ENCODE measurements around the gene CLEC4M.

Gene CLEC4M, protein sequence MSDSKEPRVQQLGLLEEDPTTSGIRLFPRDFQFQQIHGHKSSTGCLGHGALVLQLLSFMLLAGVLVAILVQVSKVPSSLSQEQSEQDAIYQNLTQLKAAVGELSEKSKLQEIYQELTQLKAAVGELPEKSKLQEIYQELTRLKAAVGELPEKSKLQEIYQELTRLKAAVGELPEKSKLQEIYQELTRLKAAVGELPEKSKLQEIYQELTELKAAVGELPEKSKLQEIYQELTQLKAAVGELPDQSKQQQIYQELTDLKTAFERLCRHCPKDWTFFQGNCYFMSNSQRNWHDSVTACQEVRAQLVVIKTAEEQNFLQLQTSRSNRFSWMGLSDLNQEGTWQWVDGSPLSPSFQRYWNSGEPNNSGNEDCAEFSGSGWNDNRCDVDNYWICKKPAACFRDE

DNA sequence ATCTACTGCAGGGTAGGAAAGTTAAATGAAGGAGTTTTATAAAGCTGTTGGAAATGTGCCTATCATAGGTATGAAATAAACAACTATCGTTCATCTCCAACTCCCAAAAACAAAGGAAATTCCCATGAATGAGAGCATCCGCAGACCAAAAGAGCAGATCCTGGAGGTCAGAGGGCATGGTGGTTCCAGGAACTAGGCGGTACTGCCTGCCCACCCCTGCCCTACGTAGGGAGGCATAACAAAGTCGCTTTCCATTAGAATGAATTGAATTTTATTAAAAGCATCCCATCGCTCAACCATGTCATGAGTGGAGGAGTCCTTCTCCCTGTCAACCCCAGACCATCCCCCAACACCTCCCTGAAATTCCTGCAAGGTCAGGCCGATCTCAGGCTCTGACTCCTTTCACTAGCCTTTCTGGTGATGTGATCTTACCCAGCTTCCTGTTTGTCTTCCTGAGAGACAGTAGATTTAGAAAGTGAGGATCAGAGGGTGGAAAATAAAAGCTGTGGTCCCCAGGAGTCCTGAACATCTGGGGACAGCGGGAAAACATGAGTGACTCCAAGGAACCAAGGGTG is at the start of gene CLEC4M:
CLEC4M (plus strand) TSS at position 525 of the 575 bp plus-strand sequence; CDS start at position 549, 24 bp downstream.
- in situ Hi-C loops (cut with MboI; ENCODE audit: low sequenced_read_pairs), result no loop called here
- Histone ChIP-seq H3K4me3 (no peak within 1 kb of the TSS), H3K36me3 (replicated peaks) (no peaks in the 10 kb centered on the region), H3K9me3 (0 out of 2 replicates have a peak, but pooled peaks cover 4% of the 10 kb centered on the region), H3K27me3 (ENCODE audit: low read depth) (peaks cover 3% of the 10 kb centered on the region; the same call in 1 of the 2 replicates), H3K4me1 (no peaks in the 10 kb centered on the region)
- no peak for DNase-seq (ENCODE audit: low spot score in 2 of 2)

DNA sequence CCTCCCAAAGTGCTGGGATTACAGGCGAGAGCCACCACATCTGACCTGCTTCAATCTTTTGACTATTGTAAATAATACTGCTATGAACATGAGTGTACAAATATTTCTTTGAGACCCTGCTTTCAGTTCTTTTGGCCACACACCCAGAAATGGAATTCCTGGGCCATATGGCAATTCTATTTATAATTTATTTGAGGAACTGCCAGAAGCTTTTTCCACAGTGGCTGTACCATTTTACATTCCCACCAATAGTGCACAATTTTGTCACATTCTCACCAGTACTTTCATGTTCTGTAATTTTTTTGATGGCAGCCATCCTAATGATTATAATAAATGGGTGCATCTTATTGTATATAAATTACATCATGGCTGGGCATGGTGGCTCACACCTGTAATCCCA is 47.4 kb upstream of the CLEC4M start:
- in situ Hi-C loops (cut with MboI; ENCODE audit: low sequenced_read_pairs), result no loop called here
- DNase-seq (ENCODE audit: low spot score in 2 of 2), result no peak
- no peaks in the 10 kb centered on the region for H3K9me3 ChIP-seq
- H3K36me3 ChIP-seq (replicated peaks), result no peaks in the 10 kb centered on the region
- H3K4me3 ChIP-seq, result no peak overlapping the region
- H3K27me3 ChIP-seq (ENCODE audit: low read depth), result no peaks in the 10 kb centered on the region
- H3K4me1 ChIP-seq, result no peaks in the 10 kb centered on the region

DNA sequence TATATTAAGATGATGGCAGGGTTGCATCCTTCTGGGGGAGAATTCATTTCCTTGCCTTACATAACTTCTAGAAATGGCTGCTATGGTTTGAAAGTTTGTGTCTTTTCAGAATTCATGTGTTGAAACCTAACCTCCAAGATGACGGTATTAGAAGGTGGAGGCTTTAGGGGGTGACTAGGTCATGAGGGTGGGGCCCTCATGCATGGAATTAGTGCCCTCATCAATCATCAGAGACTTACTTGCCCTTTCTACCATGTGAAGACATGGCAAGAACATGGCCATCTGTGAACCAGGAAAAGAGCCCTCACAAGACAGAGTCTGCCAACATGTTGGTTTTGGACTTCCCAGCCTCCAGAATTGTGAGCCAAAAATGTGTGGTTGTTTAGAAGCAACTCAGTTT is 46.3 kb upstream of the CLEC4M start:
- no peaks in the 10 kb centered on the region for H3K27me3 ChIP-seq (ENCODE audit: low read depth)
- H3K4me1 ChIP-seq, result no peaks in the 10 kb centered on the region
- in situ Hi-C loops (cut with MboI; ENCODE audit: low sequenced_read_pairs), result no loop called here

DNA sequence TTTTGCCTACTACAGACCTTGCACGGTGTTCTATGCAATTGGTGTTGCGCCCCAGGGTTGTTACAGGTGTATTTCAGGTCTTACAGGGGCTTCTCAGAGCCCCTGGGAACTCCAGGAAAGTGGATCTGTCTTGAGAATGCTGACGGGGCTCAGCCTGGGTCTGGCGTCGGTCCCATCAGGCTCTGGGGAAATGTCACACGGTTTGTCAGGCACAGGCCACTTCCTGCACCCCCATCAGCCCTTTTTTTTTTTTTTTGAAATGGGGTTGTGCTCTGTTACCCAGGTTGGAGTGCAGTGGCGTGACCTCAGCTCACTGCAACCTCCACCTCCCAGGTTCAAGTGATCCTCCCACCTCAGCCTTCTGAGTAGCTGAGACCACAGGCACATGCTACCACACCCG is 44.4 kb upstream of the CLEC4M start:
- DNase-seq (ENCODE audit: low spot score in 2 of 2), result no peak
- no peak overlapping the region for H3K4me3 ChIP-seq
- H3K4me1 ChIP-seq, result no peaks in the 10 kb centered on the region
- no peaks in the 10 kb centered on the region for H3K36me3 ChIP-seq (replicated peaks)
- in situ Hi-C loops (cut with MboI; ENCODE audit: low sequenced_read_pairs), result no loop called here
- no peaks in the 10 kb centered on the region for H3K27me3 ChIP-seq (ENCODE audit: low read depth)
- H3K9me3 ChIP-seq, result no peaks in the 10 kb centered on the region

More for the DNA sequence above, 46.3 kb upstream of the CLEC4M start:
- H3K36me3 ChIP-seq (replicated peaks), result no peaks in the 10 kb centered on the region
- H3K9me3 ChIP-seq, result no peaks in the 10 kb centered on the region
- H3K4me3 ChIP-seq, result no peak overlapping the region
- no peak for DNase-seq (ENCODE audit: low spot score in 2 of 2)

DNA sequence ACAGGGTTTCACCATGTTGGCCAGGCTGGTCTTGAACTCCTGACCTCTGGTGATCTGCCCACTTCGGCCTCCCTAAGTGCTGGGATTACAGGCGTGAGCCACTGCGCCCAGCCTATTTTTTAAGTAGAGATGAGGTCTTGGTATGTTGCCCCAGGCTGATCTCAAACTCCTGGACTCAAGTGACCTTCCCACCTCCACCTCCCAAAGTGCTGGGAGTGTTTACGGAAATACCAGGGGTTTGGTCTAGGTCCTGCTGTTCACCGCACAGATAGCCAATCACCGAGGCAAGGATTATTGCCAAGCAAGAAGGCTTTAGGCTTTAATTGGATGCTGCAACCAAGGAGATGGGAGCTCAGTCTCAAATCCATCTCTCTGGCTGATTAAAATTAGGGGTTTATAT is 42.7 kb upstream of the CLEC4M start:
- H3K4me1 ChIP-seq, result no peaks in the 10 kb centered on the region
- no peaks in the 10 kb centered on the region for H3K36me3 ChIP-seq (replicated peaks)
- no peaks in the 10 kb centered on the region for H3K27me3 ChIP-seq (ENCODE audit: low read depth)
- no peaks in the 10 kb centered on the region for H3K9me3 ChIP-seq
- no peak overlapping the region for H3K4me3 ChIP-seq
- in situ Hi-C loops (cut with MboI; ENCODE audit: low sequenced_read_pairs), result no loop called here
- no peak for DNase-seq (ENCODE audit: low spot score in 2 of 2)

DNA sequence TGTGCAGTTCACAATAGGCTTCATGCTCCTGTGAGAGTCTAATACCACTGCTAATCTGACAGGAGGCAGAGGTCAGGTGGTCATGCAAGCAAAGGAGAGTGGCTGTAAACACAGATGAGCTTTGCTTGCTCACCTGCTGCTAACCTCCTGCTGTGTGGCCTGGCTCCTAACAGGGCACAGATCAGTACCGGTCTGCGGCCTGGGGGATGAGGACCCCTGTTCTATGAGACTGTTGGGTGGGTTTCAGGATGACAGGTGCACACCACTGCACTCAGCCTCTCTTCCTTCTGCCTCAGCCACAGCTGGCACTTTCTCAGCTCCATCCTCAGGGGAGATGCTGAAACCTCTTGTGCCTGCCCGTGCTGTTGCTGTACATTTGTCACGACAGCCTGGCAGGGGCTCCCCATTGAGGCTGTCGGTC is 40.8 kb upstream of the CLEC4M start:
- H3K4me3 ChIP-seq, result no peak overlapping the region
- no peaks in the 10 kb centered on the region for H3K36me3 ChIP-seq (replicated peaks)
- H3K9me3 ChIP-seq, result no peaks in the 10 kb centered on the region
- in situ Hi-C loops (cut with MboI; ENCODE audit: low sequenced_read_pairs), result no loop called here
- no peak for DNase-seq (ENCODE audit: low spot score in 2 of 2)
- no peaks in the 10 kb centered on the region for H3K27me3 ChIP-seq (ENCODE audit: low read depth)
- no peaks in the 10 kb centered on the region for H3K4me1 ChIP-seq

DNA sequence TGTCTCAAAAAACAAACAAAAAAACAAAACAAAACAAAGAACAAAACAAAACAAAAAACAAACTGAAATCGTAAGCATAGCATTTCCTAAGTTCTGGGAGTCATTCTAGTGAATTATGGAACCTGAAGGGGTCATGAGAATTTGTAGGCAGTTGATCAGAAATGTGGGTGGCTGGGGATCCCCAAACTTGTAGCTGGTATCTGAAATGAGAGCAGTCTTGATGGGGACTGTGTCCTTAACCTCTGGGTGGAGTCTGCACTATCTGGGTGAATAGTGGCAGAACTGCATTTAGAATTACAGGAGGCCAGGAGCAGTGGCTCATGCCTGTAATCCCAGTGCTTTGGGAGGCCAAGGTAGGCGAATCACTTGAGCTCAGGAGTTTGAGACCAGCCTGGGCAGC is 37.3 kb upstream of the CLEC4M start:
- Histone ChIP-seq H3K4me3 (no peak overlapping the region), H3K9me3 (no peaks in the 10 kb centered on the region), H3K4me1 (no peaks in the 10 kb centered on the region), H3K36me3 (replicated peaks) (no peaks in the 10 kb centered on the region), H3K27me3 (ENCODE audit: low read depth) (peaks cover 23% of the 10 kb centered on the region)
- no peak for DNase-seq (ENCODE audit: low spot score in 2 of 2)
- in situ Hi-C loops (cut with MboI; ENCODE audit: low sequenced_read_pairs), result no loop called here

DNA sequence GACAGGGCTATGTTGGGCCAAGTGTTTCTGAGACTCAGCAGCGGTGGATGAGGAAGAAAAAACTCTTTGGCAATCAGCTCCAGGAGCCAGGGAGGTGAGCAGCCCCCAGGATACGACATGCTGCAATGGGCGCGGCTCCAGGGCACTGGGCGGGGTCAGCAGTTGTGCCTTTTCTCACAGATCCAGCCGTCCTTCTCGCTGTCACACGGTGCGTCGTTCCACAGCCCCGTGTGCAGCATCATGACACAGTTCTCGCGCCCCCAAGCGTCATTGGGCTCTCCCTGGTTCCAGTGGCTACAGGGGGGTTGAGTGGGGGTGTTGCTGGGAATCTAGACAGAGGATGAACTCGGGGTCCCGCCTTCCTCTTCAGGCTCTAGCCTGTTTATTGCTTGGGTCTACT is 33.8 kb upstream of the CLEC4M start:
- Histone ChIP-seq H3K9me3 (no peaks in the 10 kb centered on the region), H3K27me3 (ENCODE audit: low read depth) (peaks cover 30% of the 10 kb centered on the region), H3K4me1 (no peaks in the 10 kb centered on the region), H3K4me3 (no peak overlapping the region), H3K36me3 (replicated peaks) (no peaks in the 10 kb centered on the region)
- in situ Hi-C loops (cut with MboI; ENCODE audit: low sequenced_read_pairs), result no loop called here
- DNase-seq (ENCODE audit: low spot score in 2 of 2), result peak in 1 of 2 experiments; percentile 19

DNA sequence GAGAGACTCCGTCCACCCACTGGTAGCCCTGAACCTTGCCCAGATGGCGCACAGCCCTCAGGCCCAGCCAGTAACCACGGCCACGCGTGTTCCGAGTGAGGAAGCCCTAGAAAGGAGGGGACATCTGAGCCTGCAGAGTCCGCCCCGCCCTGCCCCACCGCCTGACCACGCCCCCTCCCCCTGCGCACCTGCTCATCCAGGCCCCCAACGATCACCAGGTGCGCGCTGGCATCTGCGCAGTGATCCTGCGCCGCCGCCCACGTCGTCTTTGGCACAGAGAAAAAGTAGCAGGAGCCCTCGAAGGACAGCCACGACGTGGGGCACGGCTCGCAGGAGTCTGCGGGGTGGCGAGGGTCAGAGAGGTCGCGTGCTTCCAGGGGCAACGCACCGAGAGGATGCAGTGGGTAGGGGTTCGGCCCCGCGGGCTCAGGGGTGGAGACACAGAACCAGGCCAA is 33.2 kb upstream of the CLEC4M start:
- no peak overlapping the region for H3K4me3 ChIP-seq
- DNase-seq (ENCODE audit: low spot score in 2 of 2), result no peak
- peaks cover 30% of the 10 kb centered on the region for H3K27me3 ChIP-seq (ENCODE audit: low read depth)
- H3K4me1 ChIP-seq, result no peaks in the 10 kb centered on the region
- in situ Hi-C loops (cut with MboI; ENCODE audit: low sequenced_read_pairs), result no loop called here
- H3K9me3 ChIP-seq, result no peaks in the 10 kb centered on the region
- no peaks in the 10 kb centered on the region for H3K36me3 ChIP-seq (replicated peaks)

DNA sequence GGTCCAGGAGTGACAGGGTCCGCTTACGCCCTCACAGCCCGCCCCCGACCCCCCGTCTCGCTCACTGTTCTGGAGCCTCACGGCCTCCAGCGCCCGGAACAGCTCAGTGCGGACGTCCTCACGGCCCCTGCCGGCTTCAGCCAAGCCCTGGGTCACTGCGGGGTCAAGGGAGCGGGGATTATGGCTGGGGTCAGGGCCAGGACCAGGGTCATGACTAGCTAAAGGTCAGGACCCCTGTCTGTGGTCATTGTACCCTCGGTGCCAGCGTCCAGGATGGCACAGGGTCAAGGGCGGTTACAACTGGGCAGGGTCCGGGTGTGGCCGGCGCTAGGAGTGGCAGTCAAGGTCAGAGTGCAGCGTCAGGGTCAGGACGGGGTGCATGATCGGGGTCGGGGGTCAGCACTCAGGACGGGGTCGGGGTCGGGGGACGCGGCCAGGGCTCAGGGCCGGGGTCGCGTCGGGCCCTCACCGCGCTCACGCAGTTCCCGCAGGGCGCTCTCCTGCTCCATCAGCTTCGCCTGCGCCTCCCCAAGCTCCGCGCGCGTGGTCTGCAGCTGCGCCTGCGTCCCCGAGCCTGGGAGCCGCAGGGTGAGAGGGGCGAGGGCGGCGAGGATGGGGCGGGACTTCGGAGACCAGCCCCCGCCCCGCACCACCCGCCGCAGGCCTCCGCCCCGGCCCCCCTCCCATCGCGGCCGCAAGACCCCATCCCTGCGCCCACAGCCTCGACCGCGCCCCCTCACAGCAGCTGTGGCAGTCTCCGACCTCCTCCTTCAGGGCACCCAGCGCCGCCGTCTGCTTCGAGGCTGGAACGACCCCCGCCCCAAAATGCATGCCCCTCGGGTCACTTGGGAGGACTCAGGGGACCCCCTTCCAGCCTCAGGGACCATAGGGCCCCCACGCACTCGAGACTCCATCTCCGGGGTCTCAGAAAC is 32.5 kb upstream of the CLEC4M start:
- Histone ChIP-seq H3K27me3 (ENCODE audit: low read depth) (peaks cover 30% of the 10 kb centered on the region), H3K4me3 (no peak overlapping the region)
- in situ Hi-C loops (cut with MboI; ENCODE audit: low sequenced_read_pairs), result no loop called here

DNA sequence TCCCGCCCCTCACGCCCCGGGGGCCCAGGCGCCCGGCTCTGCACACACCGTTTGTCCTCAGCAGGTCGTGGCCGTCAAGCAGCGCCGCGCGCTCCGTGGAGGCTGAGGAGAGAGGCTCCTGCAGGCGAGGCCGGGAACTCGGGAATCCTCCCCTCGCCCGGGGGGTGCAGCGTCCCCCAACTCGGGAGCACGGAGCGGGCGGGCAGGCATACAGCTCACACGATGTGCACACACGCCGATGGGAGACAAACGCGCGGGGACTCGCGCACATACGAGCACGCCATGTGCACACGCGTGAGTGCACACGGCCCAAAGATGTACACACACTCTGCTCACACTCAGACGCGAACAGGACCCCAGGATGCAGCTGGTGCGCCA is 31.8 kb upstream of the CLEC4M start:
- DNase-seq (ENCODE audit: low spot score in 2 of 2), result no peak
- in situ Hi-C loops (cut with MboI; ENCODE audit: low sequenced_read_pairs), result no loop called here
- H3K4me1 ChIP-seq, result no peaks in the 10 kb centered on the region
- H3K36me3 ChIP-seq (replicated peaks), result no peaks in the 10 kb centered on the region
- H3K4me3 ChIP-seq, result no peak overlapping the region
- peaks cover 30% of the 10 kb centered on the region for H3K27me3 ChIP-seq (ENCODE audit: low read depth)
- H3K9me3 ChIP-seq, result no peaks in the 10 kb centered on the region

More for the DNA sequence above, 32.5 kb upstream of the CLEC4M start:
- no peak for DNase-seq (ENCODE audit: low spot score in 2 of 2)
- Histone ChIP-seq H3K4me1 (no peaks in the 10 kb centered on the region), H3K36me3 (replicated peaks) (no peaks in the 10 kb centered on the region), H3K9me3 (no peaks in the 10 kb centered on the region)

DNA sequence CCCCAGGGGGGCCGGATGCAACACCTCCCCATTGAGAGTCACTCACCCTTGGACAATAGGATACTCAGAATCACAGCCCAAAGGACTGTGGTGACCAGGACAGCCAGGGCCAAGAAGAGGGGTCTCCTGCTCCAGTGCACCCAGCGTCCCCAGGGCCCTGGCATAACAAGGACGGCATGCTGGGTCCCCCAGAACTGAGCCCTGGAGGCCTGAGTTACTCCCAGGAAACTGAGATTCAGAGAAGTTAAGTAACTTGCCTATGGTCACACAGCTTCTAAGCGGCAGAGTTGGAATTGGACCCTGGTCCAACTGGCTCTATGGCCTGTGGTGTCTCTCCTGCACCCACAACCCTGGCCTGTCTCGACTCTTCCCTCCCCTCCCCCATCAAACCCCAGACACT is 31.4 kb upstream of the CLEC4M start:
- no peak overlapping the region for H3K4me3 ChIP-seq
- H3K4me1 ChIP-seq, result no peaks in the 10 kb centered on the region
- H3K36me3 ChIP-seq (replicated peaks), result no peaks in the 10 kb centered on the region
- in situ Hi-C loops (cut with MboI; ENCODE audit: low sequenced_read_pairs), result no loop called here
- DNase-seq (ENCODE audit: low spot score in 2 of 2), result no peak
- H3K27me3 ChIP-seq (ENCODE audit: low read depth), result peaks cover 30% of the 10 kb centered on the region
- H3K9me3 ChIP-seq, result no peaks in the 10 kb centered on the region

DNA sequence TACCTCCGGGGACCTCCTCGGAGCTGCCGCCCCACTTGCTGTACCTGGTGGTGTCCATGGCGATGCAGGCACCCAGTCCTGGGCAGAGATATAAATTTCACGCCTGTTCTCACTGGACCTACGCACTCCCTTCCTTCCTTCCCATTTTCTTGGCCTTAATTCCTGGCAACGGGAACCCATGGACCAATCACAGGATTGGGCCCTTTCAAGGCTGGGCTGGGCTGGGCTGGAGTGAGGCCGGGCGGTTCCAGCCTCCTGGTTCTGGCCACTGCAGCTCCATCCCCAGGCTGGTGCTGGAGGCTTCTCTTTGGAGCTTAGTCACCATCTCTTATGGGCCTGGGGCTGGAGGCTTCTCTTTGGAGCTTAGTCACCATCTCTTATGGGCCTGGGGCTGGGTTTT is 31.0 kb upstream of the CLEC4M start, which contains the start of gene CLEC4G:
CLEC4G (minus strand) TSS at position 66 of the 400 bp plus-strand sequence; CDS start at position 58, 8 bp downstream.
- H3K4me1 ChIP-seq, result no peaks in the 10 kb centered on the region
- no peak within 1 kb of the TSS for H3K4me3 ChIP-seq
- DNase-seq (ENCODE audit: low spot score in 2 of 2), result no peak
- H3K9me3 ChIP-seq, result no peaks in the 10 kb centered on the region
- no peaks in the 10 kb centered on the region for H3K36me3 ChIP-seq (replicated peaks)
- peaks cover 30% of the 10 kb centered on the region for H3K27me3 ChIP-seq (ENCODE audit: low read depth)
- in situ Hi-C loops (cut with MboI; ENCODE audit: low sequenced_read_pairs), result no loop called here
